Measurements from ENCODE around the gene OGFOD2. TPM values are rescaled to one million over a fixed set of nuclear protein-coding genes. Genes with fewer than 3 reads are reported as not detected.
A peak's percentile ranks its signal among the peaks of the same experiment; 100 is the strongest.

The OGFOD2 gene
- total and polyA plus RNA-seq, 2 donors (not counting 1 experiment from before 2014, with no cell fraction given), result 26.7 to 99.3 TPM

GRCh38 chr12:122959566-122960192 is 15.4 kb upstream of the OGFOD2 start:
- no peaks in the 10 kb centered on the region for H3K9me3 Mint-ChIP-seq (ENCODE audit: insufficient read depth)
- 97% methylated on average over 32 of the region's 35 CpGs for WGBS (ENCODE audit: insufficient coverage)
- H3K79me2 ChIP-seq (ENCODE audit: control insufficient read depth, insufficient read depth, low read length), result no peaks in the 10 kb centered on the region
- H3K4me1 Mint-ChIP-seq, result no peaks in the 10 kb centered on the region
- no peak overlapping the region for H3K4me3 ChIP-seq (ENCODE audit: control extremely low read depth in 1 of 5, extremely low read depth in 1 of 5, insufficient read depth in 1 of 5, low read depth in 2 of 5, low read length in 4 of 5)
- H3K36me3 ChIP-seq (replicated peaks in 1 of 2; ENCODE audit: control extremely low read depth in 1 of 2, control insufficient read depth in 1 of 2, extremely low read depth in 1 of 2, insufficient read depth in 2 of 2, low read length in 1 of 2), result no peaks in the 10 kb centered on the region
- TF ChIP-seq CTCF (IDR thresholded peaks at IDR 0.05) (no peak), EZH2 (IDR thresholded peaks at IDR 0.05; ENCODE audit: borderline replicate concordance, insufficient read depth, low read depth, low read length, poor library complexity, severe bottlenecking) (no peak)
- ATAC-seq (ENCODE audit: low read depth) (no peak), DNase-seq (peak; percentile 4)
- no peaks in the 10 kb centered on the region for H3K27me3 Mint-ChIP-seq
- H3K4me3 Mint-ChIP-seq, result no peak overlapping the region
- H3K27ac ChIP-seq (ENCODE audit: low read length in 2 of 2), result no peak overlapping the region
- no peak overlapping the region for H2AFZ ChIP-seq (ENCODE audit: insufficient read depth, low read depth, low read length, poor library complexity, severe bottlenecking)
- no peaks in the 10 kb centered on the region for H3K27me3 ChIP-seq (replicated peaks in 1 of 4; ENCODE audit: control extremely low read depth in 1 of 4, control insufficient read depth in 3 of 4, insufficient read depth in 4 of 4, low read length in 3 of 4)
- no peak overlapping the region for H3K27ac Mint-ChIP-seq
- intact Hi-C loops (cut with micrococcal nuclease), result no loop called here
- no peaks in the 10 kb centered on the region for H3K4me1 ChIP-seq (ENCODE audit: control insufficient read depth in 2 of 2, insufficient read depth in 2 of 2, low read length in 2 of 2)
- H3K9me3 ChIP-seq (ENCODE audit: control extremely low read depth in 1 of 3, control insufficient read depth in 2 of 3, insufficient read depth in 1 of 3, low read length in 2 of 3), result no peaks in the 10 kb centered on the region
- H3K9ac ChIP-seq (ENCODE audit: low read length), result no peak overlapping the region
- no peaks in the 10 kb centered on the region for H4K20me1 ChIP-seq (ENCODE audit: control insufficient read depth, insufficient read depth, low read length, poor library complexity, severe bottlenecking)
- POLR2A ChIA-PET, result no interaction called here
- CTCF ChIA-PET, result interaction anchor here (1.0 to 16.2 kb wide), 3 partner anchors 30 to 166 kb away, joined by 3 to 388 read pairs (median 3); no protein-coding TSS in a partner anchor
- H3K4me2 ChIP-seq (replicated peaks; ENCODE audit: low read depth, low read length, poor library complexity, severe bottlenecking), result no peak overlapping the region

DNA sequence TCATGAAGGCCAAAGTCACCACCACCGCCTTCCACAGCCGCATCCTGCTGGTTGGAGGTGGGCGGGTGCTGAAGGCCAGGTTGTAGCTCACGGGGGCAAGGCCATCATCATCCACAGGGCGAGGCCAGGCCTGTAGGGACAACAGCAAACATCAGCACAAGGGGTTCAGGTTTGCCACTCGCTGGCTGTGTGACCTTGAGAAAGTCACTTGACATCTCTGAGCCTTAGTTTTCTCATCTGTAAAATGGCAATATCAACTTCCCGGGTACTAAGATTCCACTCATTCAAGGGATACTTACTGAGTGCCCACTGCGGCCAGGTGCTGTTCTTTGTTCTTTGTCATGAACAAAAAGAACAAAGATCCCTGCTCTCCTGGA is 14.9 kb upstream of the OGFOD2 start:
- Histone ChIP-seq H3K4me2 (replicated peaks; ENCODE audit: low read depth, low read length, poor library complexity, severe bottlenecking) (no peak overlapping the region), H3K27me3 (replicated peaks in 1 of 4; ENCODE audit: control extremely low read depth in 1 of 4, control insufficient read depth in 3 of 4, insufficient read depth in 4 of 4, low read length in 3 of 4) (no peaks in the 10 kb centered on the region), H3K9me3 (ENCODE audit: control extremely low read depth in 1 of 3, control insufficient read depth in 2 of 3, insufficient read depth in 1 of 3, low read length in 2 of 3) (no peaks in the 10 kb centered on the region), H3K9ac (ENCODE audit: low read length) (no peak overlapping the region), H3K27ac (ENCODE audit: low read length in 2 of 2) (no peak overlapping the region), H4K20me1 (ENCODE audit: control insufficient read depth, insufficient read depth, low read length, poor library complexity, severe bottlenecking) (no peaks in the 10 kb centered on the region), H2AFZ (ENCODE audit: insufficient read depth, low read depth, low read length, poor library complexity, severe bottlenecking) (no peak overlapping the region), H3K79me2 (ENCODE audit: control insufficient read depth, insufficient read depth, low read length) (no peaks in the 10 kb centered on the region), H3K4me1 (ENCODE audit: control insufficient read depth in 2 of 2, insufficient read depth in 2 of 2, low read length in 2 of 2) (peaks cover 0 to 1% of the 10 kb centered on the region in 2 donors), H3K4me3 (ENCODE audit: control extremely low read depth in 1 of 5, extremely low read depth in 1 of 5, insufficient read depth in 1 of 5, low read depth in 2 of 5, low read length in 4 of 5) (no peak overlapping the region), H3K36me3 (replicated peaks in 1 of 2; ENCODE audit: control extremely low read depth in 1 of 2, control insufficient read depth in 1 of 2, extremely low read depth in 1 of 2, insufficient read depth in 2 of 2, low read length in 1 of 2) (no peaks in the 10 kb centered on the region)
- intact Hi-C loops (cut with micrococcal nuclease), result no loop called here
- POLR2A ChIA-PET, result no interaction called here
- 97% methylated on average over 8 of the region's 8 CpGs for WGBS (ENCODE audit: insufficient coverage)
- TF ChIP-seq CTCF (IDR thresholded peaks at IDR 0.05) (no peak), EZH2 (IDR thresholded peaks at IDR 0.05; ENCODE audit: borderline replicate concordance, insufficient read depth, low read depth, low read length, poor library complexity, severe bottlenecking) (no peak)
- Mint-ChIP-seq H3K4me1 (no peaks in the 10 kb centered on the region), H3K4me3 (no peak overlapping the region), H3K27me3 (no peaks in the 10 kb centered on the region), H3K9me3 (ENCODE audit: insufficient read depth) (no peaks in the 10 kb centered on the region), H3K27ac (no peak overlapping the region)
- ATAC-seq (ENCODE audit: low read depth) (no peak), DNase-seq (no peak)
- CTCF ChIA-PET, result interaction anchor here (1.0 to 1.1 kb wide), 2 partner anchors 31 to 166 kb away, joined by 3 read pairs; no protein-coding TSS in a partner anchor
